ENCODE measurements around the gene NR5A2. TPM values are rescaled to one million over a fixed set of nuclear protein-coding genes. Genes with fewer than 3 reads are reported as not detected.

NR5A2 gene
- total RNA-seq, 2 donors from 2014 or later: 45.5 to 65.9 TPM

DNA sequence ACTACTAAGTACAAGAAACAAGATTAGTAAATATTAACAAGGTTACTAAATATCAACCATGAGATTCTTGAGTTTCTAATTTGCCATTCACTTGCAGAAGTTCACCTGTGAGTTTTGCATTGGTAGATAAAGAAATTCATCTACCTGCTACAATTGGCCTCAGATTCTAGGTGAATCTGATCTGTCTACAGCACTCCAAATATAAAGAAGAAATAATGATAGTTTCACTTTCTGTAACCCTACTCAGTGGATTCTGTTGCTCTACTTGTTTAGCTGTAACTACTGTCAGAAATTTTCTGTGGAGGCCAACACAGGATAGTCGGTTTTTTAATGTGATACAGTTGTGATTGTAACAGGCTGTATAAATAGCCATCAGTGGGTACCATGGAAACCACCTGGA is 118.6 kb downstream of the NR5A2 start:
- Histone ChIP-seq H3K27me3 (no peaks in the 10 kb centered on the region), H3K9me3 (no peaks in the 10 kb centered on the region), H3K36me3 (no peaks in the 10 kb centered on the region), H3K27ac (no peak overlapping the region), H3K9ac (ENCODE audit: low read depth in 2 of 2, low read length in 2 of 2) (no peak overlapping the region), H3K4me3 (no peak overlapping the region), H3K4me1 (no peaks in the 10 kb centered on the region)
- intact Hi-C loops (cut with DNase I): loop anchor here (10.0 kb wide), 1 partner anchor 339 kb away; no protein-coding TSS in a partner anchor
- DNase-seq: no peak
- TF ChIP-seq, protein P1, sequence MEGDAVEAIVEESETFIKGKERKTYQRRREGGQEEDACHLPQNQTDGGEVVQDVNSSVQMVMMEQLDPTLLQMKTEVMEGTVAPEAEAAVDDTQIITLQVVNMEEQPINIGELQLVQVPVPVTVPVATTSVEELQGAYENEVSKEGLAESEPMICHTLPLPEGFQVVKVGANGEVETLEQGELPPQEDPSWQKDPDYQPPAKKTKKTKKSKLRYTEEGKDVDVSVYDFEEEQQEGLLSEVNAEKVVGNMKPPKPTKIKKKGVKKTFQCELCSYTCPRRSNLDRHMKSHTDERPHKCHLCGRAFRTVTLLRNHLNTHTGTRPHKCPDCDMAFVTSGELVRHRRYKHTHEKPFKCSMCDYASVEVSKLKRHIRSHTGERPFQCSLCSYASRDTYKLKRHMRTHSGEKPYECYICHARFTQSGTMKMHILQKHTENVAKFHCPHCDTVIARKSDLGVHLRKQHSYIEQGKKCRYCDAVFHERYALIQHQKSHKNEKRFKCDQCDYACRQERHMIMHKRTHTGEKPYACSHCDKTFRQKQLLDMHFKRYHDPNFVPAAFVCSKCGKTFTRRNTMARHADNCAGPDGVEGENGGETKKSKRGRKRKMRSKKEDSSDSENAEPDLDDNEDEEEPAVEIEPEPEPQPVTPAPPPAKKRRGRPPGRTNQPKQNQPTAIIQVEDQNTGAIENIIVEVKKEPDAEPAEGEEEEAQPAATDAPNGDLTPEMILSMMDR (IDR thresholded peaks at IDR 0.05): no peak

DNA sequence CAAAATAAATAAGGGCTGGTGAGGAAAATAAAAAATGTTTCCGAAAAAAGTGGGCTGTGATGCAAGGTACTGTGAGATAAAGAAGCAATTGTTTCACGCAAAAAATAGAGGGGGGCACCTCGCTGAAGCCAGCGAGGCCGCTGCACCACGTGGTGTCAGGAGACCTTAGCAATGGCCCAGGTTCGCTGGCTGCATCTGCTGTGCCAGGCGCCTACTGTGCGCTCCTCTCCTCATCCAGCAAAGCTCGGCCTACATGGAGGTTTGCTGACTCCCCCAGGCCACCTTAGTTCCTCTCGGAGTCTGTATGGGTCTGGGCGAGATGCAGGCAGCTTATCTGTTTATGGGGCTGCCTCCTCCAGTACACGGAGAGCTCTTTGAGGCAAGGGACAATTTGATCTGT is 119.6 kb downstream of the NR5A2 start:
- no peak overlapping the region for H3K4me3 ChIP-seq
- H3K27me3 ChIP-seq: no peaks in the 10 kb centered on the region
- TF ChIP-seq, protein P1 (IDR thresholded peaks at IDR 0.05): no peak
- H3K9me3 ChIP-seq: no peaks in the 10 kb centered on the region
- H3K4me1 ChIP-seq: no peaks in the 10 kb centered on the region
- intact Hi-C loops (cut with DNase I): loop anchor here (10.0 kb wide), 1 partner anchor 338 kb away; no protein-coding TSS in a partner anchor
- no peak overlapping the region for H3K9ac ChIP-seq (ENCODE audit: low read depth in 2 of 2, low read length in 2 of 2)
- DNase-seq: no peak
- no peaks in the 10 kb centered on the region for H3K36me3 ChIP-seq
- H3K27ac ChIP-seq: no peak overlapping the region

DNA sequence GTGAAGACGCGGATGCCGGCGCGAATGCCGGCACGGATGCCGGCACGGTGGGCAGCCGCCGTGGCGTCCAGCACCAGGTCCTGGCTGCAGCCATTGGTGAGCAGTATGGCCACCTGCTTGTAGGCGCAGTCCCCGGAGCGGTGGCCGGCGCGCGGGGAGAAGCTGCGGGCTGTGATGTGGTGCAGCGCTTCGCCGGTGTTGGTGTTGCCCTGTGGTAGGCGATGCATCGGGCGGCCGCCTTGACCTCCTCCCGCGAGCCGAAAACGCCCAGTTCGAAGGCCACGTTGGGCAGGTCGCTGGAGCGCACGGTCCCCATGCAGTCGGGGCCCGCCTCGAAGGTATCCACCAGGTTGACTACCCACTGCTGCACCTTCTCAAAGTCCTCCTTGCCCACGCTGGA is 120.2 kb downstream of the NR5A2 start:
- intact Hi-C loops (cut with DNase I): loop anchor here (10.0 kb wide), 1 partner anchor 337 kb away; no protein-coding TSS in a partner anchor
- DNase-seq: no peak
- TF ChIP-seq, protein P1 (IDR thresholded peaks at IDR 0.05): no peak

DNA sequence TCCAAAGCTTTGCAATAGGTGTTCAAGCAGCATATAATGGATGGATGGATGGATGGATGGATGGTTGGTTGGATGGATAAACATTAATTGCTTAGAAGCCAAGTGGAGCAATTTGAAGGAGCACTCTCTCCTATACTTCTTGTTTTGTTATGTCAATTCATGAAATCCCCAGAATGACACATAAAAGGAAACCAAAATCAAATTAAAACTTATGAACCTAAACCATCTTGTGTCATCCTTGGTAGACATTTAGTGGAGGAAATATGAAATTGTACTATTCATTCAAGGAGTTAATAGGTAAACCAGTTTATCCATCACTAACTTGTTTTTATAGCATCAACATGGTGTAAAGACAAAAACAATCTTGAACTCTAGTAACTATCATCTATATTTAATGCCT is 122.5 kb downstream of the NR5A2 start:
- Histone ChIP-seq H3K9me3 (no peaks in the 10 kb centered on the region), H3K27ac (no peak overlapping the region), H3K36me3 (no peaks in the 10 kb centered on the region), H3K27me3 (no peaks in the 10 kb centered on the region), H3K9ac (ENCODE audit: low read depth in 2 of 2, low read length in 2 of 2) (no peak overlapping the region), H3K4me1 (no peaks in the 10 kb centered on the region), H3K4me3 (no peak overlapping the region)
- TF ChIP-seq, protein P1 (IDR thresholded peaks at IDR 0.05): no peak
- intact Hi-C loops (cut with DNase I): no loop called here
- no peak for DNase-seq

More for the DNA sequence above, 120.2 kb downstream of the NR5A2 start:
- H3K9me3 ChIP-seq: no peaks in the 10 kb centered on the region
- H3K36me3 ChIP-seq: no peaks in the 10 kb centered on the region
- no peaks in the 10 kb centered on the region for H3K4me1 ChIP-seq
- no peak overlapping the region for H3K9ac ChIP-seq (ENCODE audit: low read depth in 2 of 2, low read length in 2 of 2)
- H3K27ac ChIP-seq: no peak overlapping the region
- no peak overlapping the region for H3K4me3 ChIP-seq
- no peaks in the 10 kb centered on the region for H3K27me3 ChIP-seq

DNA sequence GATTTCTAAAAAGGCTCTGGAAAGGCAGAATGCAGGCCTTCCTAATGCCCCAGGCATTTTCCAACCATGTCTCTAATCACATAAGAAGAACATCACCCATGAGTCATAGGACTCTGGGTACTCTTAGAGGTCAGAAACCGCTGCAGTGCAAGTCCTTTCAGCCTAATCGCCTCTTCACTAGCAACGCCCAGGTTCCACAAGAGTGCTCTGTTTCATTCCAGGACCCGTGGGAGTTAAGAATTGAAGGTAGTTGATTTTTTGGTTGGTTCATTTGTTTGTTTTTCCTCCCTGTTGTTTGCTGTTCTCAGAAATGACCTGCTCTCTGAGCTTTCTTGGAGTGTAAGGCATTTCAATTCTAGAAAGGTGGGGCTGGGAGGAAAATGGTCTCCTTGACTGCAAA is 123.2 kb downstream of the NR5A2 start:
- Histone ChIP-seq H3K4me1 (no peaks in the 10 kb centered on the region), H3K9me3 (no peaks in the 10 kb centered on the region), H3K4me3 (no peak overlapping the region), H3K9ac (ENCODE audit: low read depth in 2 of 2, low read length in 2 of 2) (no peak overlapping the region), H3K27ac (no peak overlapping the region), H3K27me3 (no peaks in the 10 kb centered on the region), H3K36me3 (no peaks in the 10 kb centered on the region)
- DNase-seq: no peak
- intact Hi-C loops (cut with DNase I): no loop called here
- TF ChIP-seq, protein P1 (IDR thresholded peaks at IDR 0.05): no peak

Measured in colonic mucosa (tissue), 4 donors.